NCI-H2196 (cell line): ENCODE measurements around the gene XRCC5.
"Not testable (repeated sequence)": the region's sequence is repeated elsewhere in the genome, so short reads cannot be mapped to it uniquely, and the experiment has no call there.

Experiments
- DNase-seq: peaks from one replicate; lab custom pipeline; 2025; ENCODE audit not compliant: unreplicated experiment; lab: John Stamatoyannopoulos, UW

The XRCC5 gene

DNA sequence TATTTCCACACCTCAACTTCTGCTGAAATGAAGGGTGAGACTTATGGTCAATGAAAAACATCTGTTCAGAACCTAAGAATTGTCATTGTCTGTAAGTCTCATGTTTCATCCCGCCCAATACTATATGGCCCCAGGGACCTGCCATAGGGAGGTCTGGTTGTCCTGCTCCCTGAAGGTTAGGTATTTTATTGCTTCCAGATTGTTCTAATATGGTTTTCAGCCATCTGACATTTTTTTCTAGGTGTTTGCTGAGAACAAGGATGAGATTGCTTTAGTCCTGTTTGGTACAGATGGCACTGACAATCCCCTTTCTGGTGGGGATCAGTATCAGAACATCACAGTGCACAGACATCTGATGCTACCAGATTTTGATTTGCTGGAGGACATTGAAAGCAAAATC is 7.3 kb downstream of the XRCC5 start:
- no peak for DNase-seq

DNA sequence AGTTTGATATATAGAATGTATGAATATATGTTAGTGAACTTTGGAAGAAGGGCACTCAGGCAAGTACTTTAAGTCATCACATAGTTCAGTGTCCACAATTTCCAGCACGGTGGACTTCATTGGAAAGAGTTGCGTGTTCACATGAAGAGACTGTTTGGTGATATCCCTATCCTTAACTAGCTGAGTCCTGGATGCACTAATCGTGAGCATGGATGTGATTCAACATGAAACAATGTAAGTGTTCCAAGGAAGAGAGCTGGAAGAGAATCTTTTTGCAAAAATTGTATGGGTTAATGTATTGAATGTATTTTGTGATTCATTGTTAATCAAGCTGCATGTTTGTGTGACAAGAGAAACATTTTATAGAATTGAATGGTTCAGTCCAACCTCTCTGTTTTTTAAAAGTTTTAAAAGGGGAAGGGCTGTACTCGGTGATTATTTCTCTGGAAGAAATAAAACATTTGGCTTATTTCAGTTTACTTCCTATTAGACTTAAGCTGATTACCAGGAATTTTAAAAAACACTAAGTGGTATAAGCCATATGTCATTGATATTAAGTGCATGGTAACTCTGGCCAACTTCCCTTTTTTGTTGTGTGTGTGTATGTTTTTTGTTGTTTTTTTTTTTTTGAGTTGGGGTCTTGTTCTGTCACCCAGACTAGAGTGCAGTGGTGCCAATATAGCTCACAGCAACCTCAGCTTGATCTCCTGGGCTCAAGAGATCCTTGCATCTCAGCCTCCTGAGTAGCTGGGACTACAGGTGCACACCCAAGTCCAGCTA is 8.6 kb downstream of the XRCC5 start:
- DNase-seq, result no peak

DNA sequence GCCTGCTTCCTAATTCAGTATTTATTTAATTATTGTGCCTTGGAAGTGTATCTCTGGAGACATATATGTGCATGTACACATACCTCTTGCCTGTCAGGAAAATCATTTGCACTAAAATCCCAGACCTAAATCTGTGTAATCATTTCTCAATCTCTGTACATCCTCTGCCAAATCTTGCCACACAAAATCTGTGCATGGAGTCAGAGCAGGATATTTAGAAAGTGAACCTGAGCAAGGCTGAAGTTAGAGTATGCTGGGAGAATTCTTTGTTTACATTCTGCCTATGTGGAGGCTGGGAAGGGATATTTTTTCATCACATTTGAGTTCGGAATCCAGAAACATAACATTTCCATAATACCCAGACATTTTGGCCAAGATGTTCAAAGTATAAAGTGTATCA is 9.3 kb downstream of the XRCC5 start:
- DNase-seq, result no peak

DNA sequence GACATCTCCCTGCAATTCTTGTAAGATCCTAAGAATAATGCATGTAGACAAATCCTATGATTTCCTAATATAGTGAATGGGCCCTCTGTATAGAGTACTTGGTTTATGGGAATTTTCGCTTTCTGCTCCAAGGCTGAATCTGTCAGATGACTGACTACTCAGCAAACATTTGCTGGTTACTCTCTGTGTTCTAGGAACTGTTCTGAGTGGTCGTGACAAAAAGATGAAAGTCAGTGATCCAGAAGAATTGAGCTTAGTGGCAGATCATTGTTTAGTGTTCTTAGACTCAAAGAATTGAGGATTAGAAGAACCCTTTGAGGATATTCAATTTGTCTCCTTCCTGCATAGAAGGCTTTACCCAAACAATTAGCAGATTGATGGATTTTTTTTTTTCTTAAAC is 10.0 kb downstream of the XRCC5 start:
- DNase-seq, result no peak

DNA sequence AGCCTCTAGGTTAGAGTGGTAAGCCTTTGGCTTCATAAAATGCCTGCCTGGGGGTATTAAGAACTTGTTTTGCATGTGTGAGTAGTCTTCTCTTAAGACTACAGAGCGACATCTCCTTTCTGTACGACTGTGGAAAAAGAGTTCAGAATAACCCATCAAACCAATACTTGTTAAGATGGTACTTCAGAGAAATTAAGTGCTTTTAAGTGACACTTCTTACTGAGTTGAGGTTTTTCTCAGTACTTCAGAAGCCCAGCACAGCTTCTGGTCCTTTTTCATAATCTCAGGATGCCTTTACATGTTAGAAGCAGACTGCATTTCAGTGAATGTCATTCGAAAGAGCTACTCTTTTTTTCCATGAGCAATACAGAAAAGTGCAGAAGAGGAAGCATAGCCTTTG is 10.8 kb downstream of the XRCC5 start:
- DNase-seq, result no peak

DNA sequence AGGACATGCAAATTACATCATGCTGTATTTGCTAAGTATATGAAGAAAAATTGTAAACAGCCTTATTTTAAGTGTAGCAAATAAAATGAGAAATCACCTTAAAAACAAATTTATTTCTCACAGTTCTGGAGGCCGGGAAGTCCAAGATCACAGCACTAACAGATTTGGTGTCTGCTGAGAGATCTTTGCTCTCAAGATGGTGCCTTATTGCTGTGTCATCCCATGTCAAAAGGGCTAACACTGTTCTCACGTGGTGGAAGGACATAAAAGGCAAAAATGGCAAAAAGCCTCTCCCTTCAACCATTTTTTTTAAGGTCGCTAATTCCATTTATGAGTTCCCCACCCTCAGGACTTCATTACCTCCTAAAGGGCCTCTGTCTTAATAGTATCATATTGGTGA is 12.1 kb downstream of the XRCC5 start:
- no peak for DNase-seq

DNA sequence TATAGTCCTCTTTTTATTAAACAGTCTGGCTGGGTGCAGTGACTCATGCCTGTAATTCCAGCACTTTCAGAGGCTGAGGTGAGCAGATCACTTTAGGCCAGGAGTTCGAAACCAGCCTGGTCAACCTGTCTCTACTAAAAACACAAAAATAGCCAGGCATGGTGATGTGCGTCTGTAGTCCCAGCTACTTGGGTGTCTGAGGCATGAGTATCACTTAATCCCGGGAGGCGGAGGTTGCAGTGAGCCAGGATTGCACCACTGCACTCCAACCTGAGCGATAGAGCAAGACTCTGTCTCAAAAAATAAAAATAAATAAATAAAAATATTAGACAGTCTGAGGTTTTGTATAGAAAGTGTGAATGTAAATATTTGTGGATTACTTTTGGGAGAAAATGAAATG is 17.8 kb downstream of the XRCC5 start:
- no peak for DNase-seq

DNA sequence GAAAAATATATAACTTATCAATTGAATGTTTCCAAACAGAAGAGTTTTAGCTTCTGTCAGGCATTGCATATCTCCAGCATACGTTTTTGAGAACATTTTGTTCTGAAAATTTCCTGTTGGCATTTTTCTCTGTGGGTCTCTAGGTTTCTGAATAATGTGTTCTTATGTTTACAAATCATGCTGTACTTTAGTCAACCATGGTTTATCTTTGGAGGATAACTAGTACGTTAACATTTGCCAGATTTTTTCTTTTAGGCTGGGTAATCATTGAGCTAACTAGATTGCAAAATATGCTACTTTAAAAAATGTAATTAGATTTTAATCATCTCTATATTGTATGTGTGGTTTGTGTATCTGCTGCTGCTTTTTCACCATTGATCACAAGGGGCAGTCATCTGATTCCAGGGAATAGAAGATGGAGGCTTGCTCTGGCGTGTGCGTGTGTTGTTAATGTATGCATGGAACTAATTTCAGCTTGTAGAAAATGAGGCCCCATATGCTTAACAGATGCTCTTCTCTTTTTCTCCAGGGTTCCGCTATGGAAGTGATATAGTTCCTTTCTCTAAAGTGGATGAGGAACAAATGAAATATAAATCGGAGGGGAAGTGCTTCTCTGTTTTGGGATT is 21.3 kb downstream of the XRCC5 start:
- no peak for DNase-seq

DNA sequence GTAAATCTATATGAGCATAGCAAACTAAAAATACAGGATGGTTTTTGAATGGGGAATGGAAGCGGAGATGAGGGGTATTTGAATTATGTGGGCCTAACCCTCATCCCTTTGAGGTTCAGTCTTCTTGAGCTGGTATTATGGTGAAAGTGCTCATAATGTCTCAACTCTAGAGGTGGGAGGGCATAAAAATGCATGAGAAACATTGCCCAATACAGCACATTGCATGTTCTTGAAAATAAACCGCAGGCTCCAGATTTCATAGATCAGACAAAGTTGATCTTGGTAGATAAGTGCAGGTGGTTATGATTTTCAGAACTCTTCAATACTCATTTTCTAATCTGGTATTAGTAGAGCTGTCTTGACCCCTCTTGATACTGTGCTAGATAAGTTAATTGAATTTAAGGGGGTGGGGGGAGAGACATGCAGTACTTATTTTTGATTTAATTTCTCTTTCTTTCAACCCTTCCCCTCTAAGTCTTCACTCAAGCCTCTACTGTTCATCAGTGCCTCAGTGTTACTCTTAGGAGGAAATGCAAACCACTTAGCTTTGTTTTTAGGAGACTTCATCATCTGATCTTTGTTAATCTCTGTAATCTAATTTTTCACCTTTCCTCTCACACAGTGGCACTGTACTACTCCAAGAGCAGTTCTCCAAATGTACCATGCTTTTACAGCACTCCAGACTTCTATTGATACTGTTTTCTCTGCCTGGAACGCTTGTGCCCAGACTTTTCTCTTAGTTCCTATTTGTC is 22.2 kb downstream of the XRCC5 start:
- DNase-seq, result no peak

DNA sequence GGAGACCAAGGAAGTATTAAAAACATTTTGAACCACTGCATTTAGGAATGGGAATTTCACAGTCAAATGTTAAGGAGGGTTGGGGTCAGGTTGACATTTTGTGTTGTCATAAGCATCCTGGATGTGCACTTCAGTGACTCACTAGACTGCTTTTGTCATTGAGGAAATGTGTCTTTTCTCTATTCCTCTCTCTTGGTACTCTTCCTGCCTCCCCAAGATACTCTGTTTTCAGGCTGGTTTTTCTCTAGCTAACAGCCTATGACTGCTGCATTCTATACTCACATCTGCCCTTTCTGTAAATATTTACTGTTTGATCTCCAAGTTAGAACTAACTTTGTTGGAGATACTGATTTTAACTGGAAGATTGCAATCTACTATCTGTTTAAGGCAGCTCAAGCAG is 23.4 kb downstream of the XRCC5 start:
- no peak for DNase-seq

DNA sequence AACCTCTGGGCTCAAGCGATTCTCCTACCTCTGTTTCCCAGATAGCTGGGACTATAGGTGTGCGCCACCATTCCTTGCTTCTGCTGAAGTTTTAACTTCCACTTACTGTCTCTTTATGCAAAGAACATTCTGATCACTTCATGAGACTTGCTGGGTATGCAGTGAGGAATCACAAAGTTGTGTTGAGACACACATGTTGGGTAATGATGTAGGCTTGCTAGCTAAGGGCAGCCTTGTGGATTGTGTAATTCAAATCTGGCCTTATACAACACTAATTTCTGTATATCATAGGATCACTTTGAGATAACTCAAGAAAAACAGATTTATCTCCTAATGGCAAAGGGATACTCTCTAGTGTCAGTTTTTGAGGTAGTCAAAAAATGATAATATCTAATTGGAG is 24.2 kb downstream of the XRCC5 start:
- DNase-seq, result no peak

DNA sequence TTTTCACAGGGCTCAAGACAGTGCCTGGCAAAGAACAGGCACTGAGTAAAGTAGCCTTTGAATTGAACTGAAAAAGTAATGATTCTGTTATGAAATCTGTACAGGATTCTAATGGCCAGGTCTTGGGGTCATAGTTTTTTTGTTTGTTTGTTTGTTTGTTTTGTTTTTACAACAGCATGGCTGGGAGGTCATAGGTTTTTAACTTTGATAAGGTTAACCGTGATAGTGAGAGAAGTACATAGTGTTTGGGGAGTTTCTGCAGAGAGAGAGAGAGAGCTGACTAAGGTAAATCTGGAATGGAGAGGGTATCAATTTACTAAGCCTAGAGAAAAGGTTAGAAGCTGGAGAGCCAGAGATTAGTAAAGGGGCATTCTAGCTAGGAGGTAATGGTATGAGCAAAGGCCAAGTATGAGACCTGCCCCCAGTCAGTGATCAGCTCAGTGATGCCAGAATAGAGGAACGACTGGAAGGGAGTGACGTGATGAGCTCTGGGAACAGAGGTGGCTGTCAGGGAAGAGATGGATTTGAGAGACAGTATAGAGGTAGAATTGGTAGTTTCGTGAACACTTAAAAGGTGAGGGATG is 25.9 kb downstream of the XRCC5 start:
- DNase-seq, result no peak

DNA sequence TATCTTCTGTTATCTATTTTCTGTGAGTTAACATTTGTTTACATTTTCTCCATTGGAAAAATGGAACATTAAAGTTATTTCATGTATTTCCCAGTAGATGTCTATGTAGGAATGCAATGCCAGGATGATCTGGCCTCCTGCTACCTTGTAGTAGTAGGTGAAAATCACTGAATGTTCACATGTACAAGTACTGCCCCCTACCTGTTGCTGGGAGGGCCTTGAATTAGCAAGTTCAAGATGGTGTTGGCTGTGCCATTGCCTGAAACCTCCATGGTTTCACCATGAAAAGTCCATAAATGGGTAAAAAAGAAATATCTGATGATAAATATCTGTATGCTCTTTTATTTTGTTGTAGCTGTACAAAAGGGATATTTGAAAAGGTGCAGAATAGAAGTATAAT is 30.7 kb downstream of the XRCC5 start:
- DNase-seq, result no peak

DNA sequence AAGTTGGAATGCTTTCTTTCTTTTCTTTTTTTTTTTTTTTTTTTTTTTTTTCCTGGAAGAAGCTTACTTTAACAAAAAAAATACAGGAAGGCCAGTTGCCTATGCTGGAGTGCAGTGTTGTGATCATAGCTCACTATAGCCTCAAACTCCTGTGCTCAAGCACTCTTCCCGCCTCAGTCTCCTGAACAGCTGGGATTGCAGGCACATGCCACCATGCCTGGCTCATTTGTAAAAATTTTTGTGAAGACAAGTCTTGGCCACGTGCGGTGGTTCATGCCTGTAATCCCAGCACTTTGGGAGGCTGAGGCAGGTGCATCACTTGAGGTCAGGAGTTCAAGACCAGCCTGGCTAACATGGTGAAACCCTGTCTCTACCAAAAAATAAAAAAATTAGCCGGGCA is 32.4 kb downstream of the XRCC5 start:
- DNase-seq, result not testable (repeated sequence)

DNA sequence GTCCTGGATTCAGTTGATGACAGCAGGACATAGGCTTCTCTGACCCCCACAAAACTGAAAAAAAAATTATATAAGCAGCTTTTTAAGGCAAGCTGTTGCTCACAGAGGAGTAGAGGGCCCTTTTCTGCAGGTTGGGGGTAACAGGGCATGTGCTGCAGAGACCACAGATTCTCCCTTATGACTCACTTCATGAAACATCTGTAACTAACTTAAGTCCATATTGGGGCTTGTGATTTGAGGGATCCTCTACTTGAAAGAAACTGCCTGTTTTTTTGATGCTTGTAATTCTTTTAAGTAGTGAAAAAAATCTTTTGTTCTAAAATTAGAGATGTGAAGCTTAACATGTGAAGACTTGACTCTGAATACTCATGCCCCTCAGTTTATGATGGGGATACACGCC is 33.4 kb downstream of the XRCC5 start:
- no peak for DNase-seq

DNA sequence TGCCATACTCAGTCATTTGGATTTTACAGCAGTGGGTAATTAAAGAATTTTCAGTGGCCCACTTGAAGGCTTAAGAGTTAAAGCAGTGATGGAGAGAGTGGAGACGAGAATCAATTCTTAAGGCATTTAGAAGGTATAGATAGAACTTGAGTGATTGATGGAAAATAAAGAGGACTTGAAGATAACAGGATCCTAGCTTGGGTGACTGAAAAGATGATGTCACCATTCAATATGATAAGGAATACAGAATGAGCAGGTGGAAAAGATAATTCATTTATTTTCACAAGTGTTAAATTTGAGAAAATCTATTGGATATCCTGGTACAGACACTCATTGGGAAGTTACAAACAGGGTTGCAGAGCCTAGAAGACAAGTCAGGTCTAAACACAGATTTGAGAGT is 35.2 kb downstream of the XRCC5 start:
- DNase-seq, result no peak

DNA sequence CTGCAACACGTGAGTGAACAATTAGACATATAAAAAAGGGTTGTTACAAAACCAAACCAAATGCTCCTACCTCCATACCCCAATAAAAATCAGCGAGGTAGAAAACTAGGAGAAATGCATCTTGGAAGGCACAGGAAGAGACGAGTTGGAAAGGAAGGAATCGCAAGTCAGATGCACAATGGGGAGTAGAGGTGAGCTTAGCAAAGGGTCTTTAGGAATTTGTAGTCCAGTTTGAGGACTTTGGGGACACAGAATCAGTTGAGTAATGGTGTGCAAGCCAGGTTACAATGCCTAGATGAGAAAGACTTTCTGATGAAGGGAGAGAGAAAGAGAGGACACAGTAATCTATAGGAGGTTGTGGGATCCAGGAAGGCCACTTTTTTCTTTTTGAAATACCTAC is 35.7 kb downstream of the XRCC5 start:
- DNase-seq, result no peak

DNA sequence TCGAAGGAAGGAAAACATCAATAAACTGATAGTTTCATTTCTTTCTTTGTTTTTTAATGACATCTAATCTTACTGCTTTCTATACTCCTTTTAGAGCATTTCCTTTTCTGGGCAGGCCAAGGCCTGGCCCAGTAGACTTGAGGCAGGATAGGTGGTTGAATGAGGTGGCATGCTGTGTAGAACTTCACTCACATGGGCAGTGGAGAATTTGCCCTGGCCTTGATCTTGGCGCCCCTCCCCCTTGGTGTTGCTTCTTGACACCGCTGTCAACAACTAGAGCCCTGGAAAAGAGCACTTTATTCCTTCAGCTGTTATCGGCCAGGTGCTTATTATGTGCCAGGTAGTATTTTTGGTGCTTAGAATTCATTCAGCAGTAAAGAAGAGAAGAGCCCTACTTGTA is 37.4 kb downstream of the XRCC5 start:
- no peak for DNase-seq

DNA sequence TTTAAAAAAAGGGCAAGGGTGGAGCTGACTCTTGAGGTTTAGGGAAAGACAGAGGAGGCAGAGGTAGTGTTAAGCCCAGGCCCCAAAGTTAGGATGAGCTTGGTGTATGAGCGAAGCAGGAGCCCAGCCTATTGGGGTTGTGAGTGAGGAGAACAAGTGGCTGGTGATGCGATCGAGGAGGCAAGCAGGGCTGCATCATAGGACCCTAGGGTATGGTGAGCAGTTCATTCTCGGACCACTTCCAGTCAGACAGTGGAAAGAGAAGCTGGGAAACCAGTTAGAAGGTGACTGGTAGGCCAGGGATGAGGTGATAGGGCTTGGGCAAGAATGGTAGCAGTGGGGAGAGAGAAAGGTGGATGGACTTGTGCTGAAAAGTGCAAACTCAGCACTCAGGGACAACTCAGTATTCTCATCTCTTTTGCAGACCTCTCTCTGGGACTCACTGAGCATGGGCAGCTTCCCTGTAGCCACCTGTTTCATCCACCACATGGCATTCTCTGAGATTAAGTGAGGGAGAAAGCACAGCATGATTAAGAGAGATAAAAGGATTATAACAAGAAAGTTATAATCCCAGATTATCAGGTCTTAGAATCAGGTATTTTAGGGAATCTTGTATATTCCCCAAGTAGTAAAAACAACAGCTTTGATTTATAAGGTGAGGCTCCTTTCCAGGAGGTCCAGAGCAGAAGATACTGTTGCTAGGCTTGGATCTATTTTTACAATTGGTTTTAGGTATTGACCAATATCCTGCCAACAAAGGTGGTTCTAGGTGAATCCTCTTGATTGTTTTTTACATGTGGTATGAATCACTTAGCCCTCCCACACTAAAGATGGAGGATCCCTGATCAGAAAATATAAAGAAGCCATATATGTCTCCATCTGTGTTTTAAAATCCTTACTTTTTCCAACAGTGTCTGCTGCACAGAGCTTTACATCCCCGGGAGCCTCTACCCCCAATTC is 38.3 kb downstream of the XRCC5 start:
- no peak for DNase-seq

DNA sequence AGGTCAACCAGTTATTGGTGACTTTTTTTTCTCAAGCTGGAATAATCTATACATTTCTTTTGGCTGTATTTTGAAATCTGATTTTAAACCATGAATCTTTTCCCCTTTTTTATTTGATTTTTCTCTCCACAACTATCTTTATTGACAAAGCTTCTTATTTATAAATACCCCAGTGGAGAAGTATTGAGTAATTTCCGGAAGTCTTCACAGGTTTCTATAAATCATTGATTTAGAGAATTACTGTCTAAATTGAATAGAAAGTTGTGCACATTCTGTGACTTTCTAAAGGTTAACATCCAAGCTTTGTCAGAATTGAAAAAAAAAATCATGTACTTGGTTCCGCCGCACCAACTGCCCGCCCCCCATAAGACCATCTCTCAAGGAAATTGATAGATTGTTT is 39.8 kb downstream of the XRCC5 start:
- no peak for DNase-seq

DNA sequence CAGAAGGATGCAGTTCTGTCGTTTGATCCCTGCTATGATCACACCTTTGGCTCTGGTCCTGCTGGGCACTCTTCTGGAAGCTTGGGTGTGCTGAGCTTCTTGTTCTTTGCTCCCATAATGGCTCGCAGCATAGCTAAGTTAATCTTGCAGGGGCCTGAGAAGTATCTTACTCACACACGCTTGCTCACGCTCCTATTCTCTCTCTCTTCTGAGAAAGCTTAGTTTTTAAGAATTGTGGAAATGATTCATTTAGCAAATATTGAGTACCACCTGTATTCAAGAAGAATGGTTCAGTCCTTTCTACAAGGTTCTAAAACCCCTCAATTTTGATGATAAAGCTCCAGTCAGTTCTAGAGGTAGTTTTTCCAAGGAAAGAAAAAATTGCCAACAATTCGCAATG is 40.6 kb downstream of the XRCC5 start:
- no peak for DNase-seq
